Measurements from ENCODE around the gene TTLL5. TPM values are rescaled to one million over a fixed set of nuclear protein-coding genes. Genes with fewer than 3 reads are reported as not detected.

The TTLL5 gene
- total and polyA plus RNA-seq, 9 of the 15 experiments (the other 6 are each of a cell fraction or from before 2014, with no cell fraction given): 4.1 to 18.9 (median 12.6) TPM

DNA sequence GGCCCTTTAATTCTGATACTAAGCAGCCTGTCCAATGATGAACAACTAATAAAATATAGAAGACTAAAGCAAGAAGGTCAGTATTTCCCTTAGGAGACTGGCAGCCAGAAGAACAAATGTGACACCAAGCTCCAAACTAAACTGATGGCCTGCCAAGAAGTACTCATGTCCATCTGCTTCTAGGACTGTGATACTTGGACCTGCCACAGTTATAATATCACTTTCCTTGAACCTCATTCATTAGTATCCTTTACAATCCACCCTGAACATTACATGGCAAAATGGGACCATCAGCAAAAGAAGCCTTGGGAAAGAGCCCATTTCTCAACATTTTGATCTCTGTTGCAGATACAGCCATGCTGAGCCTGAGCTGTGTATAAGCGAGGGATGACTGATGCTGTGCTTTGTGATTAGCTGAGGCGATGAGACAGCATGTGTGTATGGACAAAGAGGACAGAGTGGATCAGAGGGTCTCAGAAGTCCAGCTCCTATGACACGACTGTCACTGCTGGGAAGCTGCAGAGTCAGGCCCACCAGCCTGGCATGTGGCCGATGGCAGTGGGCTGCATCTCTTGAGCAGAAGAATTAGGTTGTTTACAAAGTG, 246.8 kb downstream of the TTLL5 start:
- Histone ChIP-seq H2AFZ (ENCODE audit: low read depth, low read length) (no peak overlapping the region), H3K4me1 (replicated peaks in 1 of 2; ENCODE audit: control insufficient read depth in 2 of 2, insufficient read depth in 2 of 2, low read length in 2 of 2) (peaks cover 2 to 6% of the 10 kb centered on the region in 2 experiments; a peak in 2 of 5 replicates), H3K4me3 (no peak overlapping the region), H3K36me3 (ENCODE audit: control insufficient read depth, insufficient read depth, low read length) (no peaks in the 10 kb centered on the region), H3K9me1 (ENCODE audit: control insufficient read depth, insufficient read depth, low read length) (no peaks in the 10 kb centered on the region), H3K9ac (ENCODE audit: insufficient read depth in 1 of 2, low read depth in 2 of 2, low read length in 2 of 2) (0 out of 4 replicates have a peak overlapping the region, but pooled peaks of 1 of the 2 experiments have one; percentile 1), H3K27me3 (ENCODE audit: control insufficient read depth in 2 of 2, insufficient read depth in 2 of 2, low read length in 2 of 2) (no peaks in the 10 kb centered on the region), H3K4me2 (ENCODE audit: insufficient read depth, low read length) (no peak overlapping the region), H3K9me3 (replicated peaks; ENCODE audit: control insufficient read depth, insufficient read depth, low read depth, low read length) (no peaks in the 10 kb centered on the region), H3K27ac (ENCODE audit: extremely low read depth, low read depth, low read length) (no peak overlapping the region), H4K20me1 (replicated peaks; ENCODE audit: control insufficient read depth, insufficient read depth, low read length) (no peaks in the 10 kb centered on the region), H3K79me2 (ENCODE audit: control insufficient read depth, insufficient read depth, low read length) (no peaks in the 10 kb centered on the region)
- WGBS (ENCODE audit: insufficient coverage, low coverage, missing lambda C conversion rate): 38% methylated on average over 4 of the region's 4 CpGs
- DNase-seq (ENCODE audit: extremely low read depth in 1 of 4, low spot score in 3 of 4) (no peak), FAIRE-seq (no peak), ATAC-seq (peak; percentile 58; the same call in 2 of the 3 replicates)
- TF ChIP-seq, protein P1, sequence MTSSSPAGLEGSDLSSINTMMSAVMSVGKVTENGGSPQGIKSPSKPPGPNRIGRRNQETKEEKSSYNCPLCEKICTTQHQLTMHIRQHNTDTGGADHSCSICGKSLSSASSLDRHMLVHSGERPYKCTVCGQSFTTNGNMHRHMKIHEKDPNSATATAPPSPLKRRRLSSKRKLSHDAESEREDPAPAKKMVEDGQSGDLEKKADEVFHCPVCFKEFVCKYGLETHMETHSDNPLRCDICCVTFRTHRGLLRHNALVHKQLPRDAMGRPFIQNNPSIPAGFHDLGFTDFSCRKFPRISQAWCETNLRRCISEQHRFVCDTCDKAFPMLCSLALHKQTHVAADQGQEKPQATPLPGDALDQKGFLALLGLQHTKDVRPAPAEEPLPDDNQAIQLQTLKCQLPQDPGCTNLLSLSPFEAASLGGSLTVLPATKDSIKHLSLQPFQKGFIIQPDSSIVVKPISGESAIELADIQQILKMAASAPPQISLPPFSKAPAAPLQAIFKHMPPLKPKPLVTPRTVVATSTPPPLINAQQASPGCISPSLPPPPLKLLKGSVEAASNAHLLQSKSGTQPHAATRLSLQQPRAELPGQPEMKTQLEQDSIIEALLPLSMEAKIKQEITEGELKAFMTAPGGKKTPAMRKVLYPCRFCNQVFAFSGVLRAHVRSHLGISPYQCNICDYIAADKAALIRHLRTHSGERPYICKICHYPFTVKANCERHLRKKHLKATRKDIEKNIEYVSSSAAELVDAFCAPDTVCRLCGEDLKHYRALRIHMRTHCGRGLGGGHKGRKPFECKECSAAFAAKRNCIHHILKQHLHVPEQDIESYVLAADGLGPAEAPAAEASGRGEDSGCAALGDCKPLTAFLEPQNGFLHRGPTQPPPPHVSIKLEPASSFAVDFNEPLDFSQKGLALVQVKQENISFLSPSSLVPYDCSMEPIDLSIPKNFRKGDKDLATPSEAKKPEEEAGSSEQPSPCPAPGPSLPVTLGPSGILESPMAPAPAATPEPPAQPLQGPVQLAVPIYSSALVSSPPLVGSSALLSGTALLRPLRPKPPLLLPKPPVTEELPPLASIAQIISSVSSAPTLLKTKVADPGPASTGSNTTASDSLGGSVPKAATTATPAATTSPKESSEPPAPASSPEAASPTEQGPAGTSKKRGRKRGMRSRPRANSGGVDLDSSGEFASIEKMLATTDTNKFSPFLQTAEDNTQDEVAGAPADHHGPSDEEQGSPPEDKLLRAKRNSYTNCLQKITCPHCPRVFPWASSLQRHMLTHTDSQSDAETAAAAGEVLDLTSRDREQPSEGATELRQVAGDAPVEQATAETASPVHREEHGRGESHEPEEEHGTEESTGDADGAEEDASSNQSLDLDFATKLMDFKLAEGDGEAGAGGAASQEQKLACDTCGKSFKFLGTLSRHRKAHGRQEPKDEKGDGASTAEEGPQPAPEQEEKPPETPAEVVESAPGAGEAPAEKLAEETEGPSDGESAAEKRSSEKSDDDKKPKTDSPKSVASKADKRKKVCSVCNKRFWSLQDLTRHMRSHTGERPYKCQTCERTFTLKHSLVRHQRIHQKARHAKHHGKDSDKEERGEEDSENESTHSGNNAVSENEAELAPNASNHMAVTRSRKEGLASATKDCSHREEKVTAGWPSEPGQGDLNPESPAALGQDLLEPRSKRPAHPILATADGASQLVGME (CRISPR knock-in tag; IDR thresholded peaks at IDR 0.05): no peak
- TF ChIP-seq, protein P2, sequence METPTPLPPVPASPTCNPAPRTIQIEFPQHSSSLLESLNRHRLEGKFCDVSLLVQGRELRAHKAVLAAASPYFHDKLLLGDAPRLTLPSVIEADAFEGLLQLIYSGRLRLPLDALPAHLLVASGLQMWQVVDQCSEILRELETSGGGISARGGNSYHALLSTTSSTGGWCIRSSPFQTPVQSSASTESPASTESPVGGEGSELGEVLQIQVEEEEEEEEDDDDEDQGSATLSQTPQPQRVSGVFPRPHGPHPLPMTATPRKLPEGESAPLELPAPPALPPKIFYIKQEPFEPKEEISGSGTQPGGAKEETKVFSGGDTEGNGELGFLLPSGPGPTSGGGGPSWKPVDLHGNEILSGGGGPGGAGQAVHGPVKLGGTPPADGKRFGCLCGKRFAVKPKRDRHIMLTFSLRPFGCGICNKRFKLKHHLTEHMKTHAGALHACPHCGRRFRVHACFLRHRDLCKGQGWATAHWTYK (CRISPR knock-in tag; IDR thresholded peaks at IDR 0.05): no peak
- TF ChIP-seq SMARCA4 (IDR thresholded peaks at IDR 0.05) (no peak), BRD9 (IDR thresholded peaks at IDR 0.05; ENCODE audit: low read depth, partially characterized antibody) (no peak), CEBPB (tag; IDR thresholded peaks at IDR 0.05) (peak; percentile 24; the same call in 1 of the 2 replicates)
- TF ChIP-seq, protein P3, sequence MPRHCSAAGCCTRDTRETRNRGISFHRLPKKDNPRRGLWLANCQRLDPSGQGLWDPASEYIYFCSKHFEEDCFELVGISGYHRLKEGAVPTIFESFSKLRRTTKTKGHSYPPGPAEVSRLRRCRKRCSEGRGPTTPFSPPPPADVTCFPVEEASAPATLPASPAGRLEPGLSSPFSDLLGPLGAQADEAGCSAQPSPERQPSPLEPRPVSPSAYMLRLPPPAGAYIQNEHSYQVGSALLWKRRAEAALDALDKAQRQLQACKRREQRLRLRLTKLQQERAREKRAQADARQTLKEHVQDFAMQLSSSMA (CRISPR knock-in tag; IDR thresholded peaks at IDR 0.05): no peak
- TF ChIP-seq, protein P4, sequence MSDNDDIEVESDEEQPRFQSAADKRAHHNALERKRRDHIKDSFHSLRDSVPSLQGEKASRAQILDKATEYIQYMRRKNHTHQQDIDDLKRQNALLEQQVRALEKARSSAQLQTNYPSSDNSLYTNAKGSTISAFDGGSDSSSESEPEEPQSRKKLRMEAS (CRISPR knock-in tag; IDR thresholded peaks at IDR 0.05): no peak
- CTCF ChIA-PET (ENCODE audit: low intra/inter-chr PET ratio): interaction anchor here (1.5 kb wide), 1 partner anchor 74 kb away, joined by 6 read pairs; the partner anchor contains the start of gene TGFB3
- POLR2A ChIA-PET: interaction anchor here (0.6 to 0.8 kb wide), 3 partner anchors 11 to 116 kb away, joined by 3 read pairs; no protein-coding TSS in a partner anchor
- in situ Hi-C loops (cut with MboI) (loop anchor here (5.0 kb wide), 1 partner anchor 74 kb away; the partner anchor contains the start of gene TGFB3), intact Hi-C loops (cut with micrococcal nuclease) (loop anchor here (2.0 kb wide), 2 partner anchors 113 to 197 kb away; no protein-coding TSS in a partner anchor)
- BruUV-seq (replicated peaks): no TSS peak
